Medulla oblongata (tissue), 1 donor: ENCODE data around the gene S100A7A.
"Not testable (repeated sequence)": the region's sequence is repeated elsewhere in the genome, so short reads cannot be mapped to it uniquely, and the experiment has no call there.

ENCODE experiments used
- DNase-seq: peaks from one replicate; pipeline ENCODE4 v3.0.0-alpha.2; 2015; ENCODE audit errors: extremely low spot score

Gene S100A7A

GRCh38 chr1:153459655-153460054 lies 43.3 kb downstream of the S100A7A start:
- DNase-seq = no peak

- no peak for DNase-seq
Measured at GRCh38 chr1:153460551-153460950, 44.2 kb downstream of the S100A7A start, which contains the start of gene S100A7. TSS of gene S100A7 (minus strand) at chr1:153460651. CDS start at chr1:153459013, 1,638 bp downstream.

- not testable (repeated sequence) for DNase-seq
Measured at GRCh38 chr1:153462741-153463140, 46.4 kb downstream of the S100A7A start.

GRCh38 chr1:153465811-153466636 lies 49.7 kb downstream of the S100A7A start:
- DNase-seq = no peak

- DNase-seq = no peak
Measured at GRCh38 chr1:153466908-153467307, 50.6 kb downstream of the S100A7A start.

- DNase-seq = no peak
Measured at GRCh38 chr1:153470707-153471106, 54.4 kb downstream of the S100A7A start.
